ENCODE data around the gene ARFGEF2. TPM values are rescaled to one million over a fixed set of nuclear protein-coding genes. Genes with fewer than 3 reads are reported as not detected.
"Not testable (repeated sequence)": the region's sequence is repeated elsewhere in the genome, so short reads cannot be mapped to it uniquely, and the experiment has no call there.

ARFGEF2 gene
- total RNA-seq, 1 donor from 2014 or later, result 26.5 TPM

DNA sequence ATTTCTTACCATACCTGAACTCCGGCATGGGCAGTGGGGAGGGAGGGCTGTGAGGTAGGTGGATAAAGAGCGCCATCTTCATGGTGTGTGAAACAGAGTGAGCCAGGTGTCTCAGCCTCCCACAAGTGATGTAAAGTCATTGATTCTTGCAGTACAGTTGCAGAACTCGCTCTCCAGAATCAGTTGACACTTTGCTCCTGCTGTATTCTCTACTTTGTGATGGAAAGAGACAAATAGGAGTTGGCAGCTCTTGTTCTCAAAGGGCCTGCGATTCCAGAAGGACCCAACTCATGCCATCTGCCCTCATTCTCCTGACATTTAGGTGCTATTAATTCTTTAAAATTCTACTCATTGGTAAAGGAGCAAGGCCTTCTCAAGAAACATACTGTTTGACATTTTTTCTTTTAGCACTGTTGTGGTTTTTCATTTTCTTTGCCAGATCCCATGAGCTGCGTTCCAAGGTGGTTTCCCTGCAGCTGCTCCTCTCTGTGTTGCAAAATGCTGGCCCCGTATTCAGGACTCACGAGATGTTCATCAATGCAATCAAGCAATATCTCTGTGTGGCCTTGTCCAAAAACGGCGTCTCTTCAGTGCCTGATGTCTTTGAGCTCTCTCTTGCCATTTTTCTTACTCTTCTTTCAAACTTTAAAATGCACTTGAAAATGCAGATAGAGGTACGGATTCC is 49.3 kb downstream of the ARFGEF2 start:
- intact Hi-C loops (cut with DNase I), result no loop called here
- ATAC-seq, result no peak
- no peak for DNase-seq (ENCODE audit: low spot score)

DNA sequence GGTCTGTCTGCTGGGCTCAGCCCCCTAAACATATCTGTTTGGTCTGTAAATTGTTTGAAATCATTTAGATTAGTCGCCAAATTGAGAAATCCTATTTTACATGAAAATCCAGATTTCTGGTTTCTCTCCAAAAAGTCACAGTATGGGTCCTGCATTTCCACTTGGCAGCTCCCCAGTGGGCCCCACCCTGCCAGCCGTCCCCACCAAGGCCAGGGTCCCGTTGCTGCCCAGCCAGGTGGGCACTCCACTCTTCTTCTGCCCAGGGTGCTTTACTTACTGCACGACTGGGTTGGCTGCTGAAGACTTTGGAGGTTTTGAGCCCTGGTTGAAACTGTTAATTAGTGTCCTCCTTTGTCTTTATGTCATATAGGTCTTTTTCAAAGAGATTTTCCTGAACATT is 50.4 kb downstream of the ARFGEF2 start:
- ATAC-seq (no peak), DNase-seq (ENCODE audit: low spot score) (no peak)
- intact Hi-C loops (cut with DNase I), result no loop called here

DNA sequence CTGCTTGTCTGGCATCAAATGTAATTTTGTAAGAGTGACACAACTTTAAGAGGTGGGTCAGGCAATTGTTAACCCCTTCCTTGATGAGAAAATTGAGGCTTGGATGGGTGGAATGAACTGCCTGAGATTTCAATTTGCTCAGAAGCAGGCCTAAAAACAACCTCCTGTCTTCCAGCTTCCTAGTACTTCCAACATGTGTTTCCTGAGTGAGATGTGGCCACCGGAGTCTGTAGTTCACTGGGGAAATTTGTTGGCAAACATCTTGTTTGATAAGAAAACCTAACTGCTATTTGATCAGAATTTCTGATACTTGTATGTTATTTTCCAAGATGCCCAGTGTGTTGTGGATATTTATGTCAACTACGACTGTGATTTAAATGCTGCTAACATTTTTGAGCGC is 51.3 kb downstream of the ARFGEF2 start:
- intact Hi-C loops (cut with DNase I), result no loop called here
- ATAC-seq (no peak), DNase-seq (ENCODE audit: low spot score) (no peak)

DNA sequence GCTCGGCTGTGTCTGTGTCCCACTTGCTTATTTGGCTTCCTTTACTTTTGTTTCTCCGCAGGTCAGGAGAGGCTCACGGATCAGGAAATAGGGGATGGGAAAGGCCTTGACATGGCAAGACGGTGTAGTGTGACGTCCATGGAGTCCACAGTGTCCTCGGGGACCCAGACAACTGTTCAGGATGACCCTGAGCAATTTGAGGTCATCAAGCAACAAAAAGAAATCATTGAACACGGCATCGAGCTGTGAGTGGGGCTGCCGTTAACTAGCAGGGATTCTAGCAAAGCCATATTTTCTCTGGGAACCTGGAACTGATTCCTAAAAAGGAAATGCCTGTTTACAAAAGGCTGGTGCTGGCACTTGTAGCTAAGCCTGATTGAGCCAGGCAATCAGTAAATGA is 54.4 kb downstream of the ARFGEF2 start:
- no peak for DNase-seq (ENCODE audit: low spot score)
- peak; percentile 55 for ATAC-seq
- intact Hi-C loops (cut with DNase I), result no loop called here

DNA sequence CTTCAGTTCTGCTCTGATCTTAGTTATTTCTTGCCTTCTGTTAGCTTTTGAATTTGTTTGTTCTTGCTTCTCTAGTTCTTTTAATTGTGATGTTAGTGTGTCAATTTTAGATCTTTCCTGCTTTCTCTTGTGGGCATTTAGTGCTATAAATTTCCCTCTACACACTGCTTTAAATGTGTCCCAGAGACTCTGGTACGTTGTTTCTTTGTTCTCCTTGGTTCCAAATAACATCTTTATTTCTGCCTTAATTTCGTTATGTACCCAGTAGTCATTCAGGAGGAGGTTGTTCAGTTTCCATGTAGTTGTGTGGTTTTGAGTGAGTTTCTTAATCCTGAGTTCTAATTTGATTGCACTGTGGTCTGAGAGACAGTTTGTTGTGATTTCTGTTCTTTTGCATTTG is 58.5 kb downstream of the ARFGEF2 start:
- ATAC-seq; intact Hi-C loops (cut with DNase I): not testable (repeated sequence)

DNA sequence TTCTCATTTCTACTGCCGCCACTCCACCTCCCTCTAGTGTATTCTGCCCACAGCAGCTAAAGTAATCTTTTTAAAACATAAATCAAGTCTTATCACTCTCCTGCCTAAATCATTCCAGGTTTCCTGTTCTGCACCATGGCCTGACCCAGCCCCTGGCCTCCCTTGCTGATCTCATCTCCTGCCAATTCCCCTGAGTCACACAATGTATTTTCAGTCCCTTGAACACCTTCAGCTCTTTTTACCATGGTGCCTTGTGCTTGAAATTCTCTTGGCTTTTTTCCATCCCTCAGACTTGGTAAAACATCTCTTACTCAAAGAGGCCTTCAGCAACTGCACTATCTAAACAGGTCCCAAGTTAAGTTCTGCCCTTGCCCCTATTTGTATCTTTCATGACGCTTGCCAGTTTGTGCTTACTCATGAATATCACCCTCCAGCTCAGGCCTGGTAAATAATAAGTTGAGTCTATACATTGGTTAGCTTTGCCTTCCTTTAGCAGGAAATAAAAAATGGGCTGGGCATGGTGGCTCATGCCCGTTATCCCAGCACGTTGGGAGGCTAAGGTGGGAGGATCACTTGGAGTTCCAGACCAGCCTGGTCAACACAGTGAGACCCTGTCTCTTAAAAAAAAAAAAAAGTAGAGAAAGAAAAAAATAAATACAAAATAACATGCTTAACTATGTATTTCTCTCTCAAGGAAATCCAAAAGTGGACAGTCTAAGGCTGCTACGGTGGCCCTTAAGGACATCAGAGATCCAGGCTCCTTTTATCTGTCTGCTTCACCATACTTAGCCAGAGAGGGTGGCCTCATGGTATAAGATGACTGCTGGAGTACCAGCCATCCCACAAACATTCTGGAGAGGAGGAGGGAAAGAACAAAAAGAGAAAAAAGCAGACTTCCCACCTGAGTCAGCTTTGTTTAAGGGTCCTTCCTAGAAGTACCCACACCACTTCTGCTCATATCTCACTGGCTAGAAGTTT is 62.2 kb downstream of the ARFGEF2 start:
- intact Hi-C loops (cut with DNase I), result no loop called here
- ATAC-seq (no peak), DNase-seq (ENCODE audit: low spot score) (no peak)

More for the DNA sequence above, 58.5 kb downstream of the ARFGEF2 start:
- not testable (repeated sequence) for DNase-seq (ENCODE audit: low spot score)

DNA sequence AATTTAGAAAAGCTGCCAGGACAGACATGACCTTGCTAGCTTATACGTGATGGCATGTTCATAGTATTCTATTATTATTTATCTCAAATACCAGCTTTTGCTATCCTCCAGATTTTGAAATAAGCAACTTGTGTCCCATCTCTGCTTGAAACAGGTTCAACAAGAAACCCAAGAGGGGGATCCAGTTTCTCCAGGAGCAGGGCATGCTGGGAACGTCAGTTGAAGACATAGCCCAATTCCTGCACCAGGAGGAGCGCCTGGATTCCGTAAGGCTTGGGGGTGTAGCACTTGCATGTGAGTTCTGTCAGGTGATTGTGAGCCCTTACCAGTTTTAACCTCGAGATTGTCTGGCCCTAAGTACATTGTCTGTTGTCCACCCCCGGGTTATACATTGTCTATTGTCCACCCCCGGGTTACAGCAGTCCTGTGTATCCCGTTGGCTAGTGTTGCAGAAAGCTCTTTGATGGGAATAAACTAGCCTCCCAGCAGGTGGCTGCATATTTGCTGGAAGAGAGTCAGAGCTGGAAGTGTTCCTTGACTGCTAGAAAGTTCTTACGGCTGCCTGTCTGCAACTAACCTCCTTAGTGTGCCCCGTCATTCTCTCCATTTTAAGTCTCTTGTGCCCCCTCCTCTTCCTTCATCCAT is 63.2 kb downstream of the ARFGEF2 start:
- no peak for DNase-seq (ENCODE audit: low spot score)
- no peak for ATAC-seq
- intact Hi-C loops (cut with DNase I), result no loop called here

DNA sequence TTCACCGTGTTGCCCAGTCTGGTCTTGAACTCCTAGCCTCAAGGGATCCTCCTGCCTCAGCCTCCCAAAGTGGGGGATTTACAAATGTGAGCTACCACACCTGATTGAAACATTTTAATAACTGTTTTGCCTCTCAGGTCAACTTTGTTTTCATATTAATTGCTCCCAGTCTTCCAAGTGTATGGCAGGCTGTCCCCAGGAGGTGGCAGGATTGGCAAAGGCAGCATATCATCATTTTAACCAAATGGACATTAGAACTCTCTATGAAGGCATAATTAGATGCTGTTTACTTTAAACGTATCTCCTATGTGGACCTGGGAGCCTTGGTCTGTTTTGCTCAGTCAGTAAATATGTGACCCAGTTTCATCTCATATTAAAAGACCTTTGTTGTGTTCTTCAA is 65.4 kb downstream of the ARFGEF2 start:
- ATAC-seq (no peak), DNase-seq (ENCODE audit: low spot score) (no peak)
- intact Hi-C loops (cut with DNase I), result no loop called here

DNA sequence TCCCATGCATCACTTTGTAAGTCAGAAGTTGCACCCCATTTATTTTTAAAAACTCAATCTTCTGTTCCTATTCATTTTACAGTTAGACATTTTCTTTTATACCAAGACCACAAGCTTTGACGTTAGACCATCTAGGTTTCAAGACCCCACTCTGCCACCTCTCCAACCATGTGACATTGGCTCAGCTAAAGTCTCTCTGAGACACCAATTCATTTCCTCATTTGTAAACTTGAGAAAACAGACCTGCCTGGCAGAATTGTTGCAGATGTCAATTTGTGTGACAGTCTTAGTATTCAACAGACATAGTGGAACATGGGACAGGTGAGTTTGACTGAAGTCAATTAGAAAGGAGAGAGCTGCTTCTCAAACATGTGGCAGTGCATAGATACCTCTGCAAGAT is 69.0 kb downstream of the ARFGEF2 start:
- no peak for ATAC-seq
- no peak for DNase-seq (ENCODE audit: low spot score)
- intact Hi-C loops (cut with DNase I), result no loop called here

DNA sequence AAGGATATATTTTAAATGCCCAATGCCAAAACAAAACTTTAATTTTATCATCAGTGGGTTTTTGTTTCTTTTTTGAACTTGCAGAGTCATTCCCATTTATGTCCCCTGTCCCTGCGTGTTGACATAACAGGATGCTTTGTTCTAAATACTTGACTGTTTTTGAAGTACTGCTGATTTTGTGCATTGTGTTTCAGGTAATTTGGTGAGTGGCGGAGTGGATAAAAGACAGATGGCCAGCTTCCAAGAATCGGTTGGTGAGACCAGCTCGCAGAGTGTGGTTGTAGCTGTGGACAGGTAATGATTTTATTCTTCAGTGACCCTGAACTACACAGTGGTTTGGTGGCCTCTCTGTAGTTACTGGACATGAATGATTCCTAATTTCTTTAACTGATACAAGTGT is 74.1 kb downstream of the ARFGEF2 start:
- ATAC-seq, result no peak
- intact Hi-C loops (cut with DNase I), result no loop called here
- no peak for DNase-seq (ENCODE audit: low spot score)

DNA sequence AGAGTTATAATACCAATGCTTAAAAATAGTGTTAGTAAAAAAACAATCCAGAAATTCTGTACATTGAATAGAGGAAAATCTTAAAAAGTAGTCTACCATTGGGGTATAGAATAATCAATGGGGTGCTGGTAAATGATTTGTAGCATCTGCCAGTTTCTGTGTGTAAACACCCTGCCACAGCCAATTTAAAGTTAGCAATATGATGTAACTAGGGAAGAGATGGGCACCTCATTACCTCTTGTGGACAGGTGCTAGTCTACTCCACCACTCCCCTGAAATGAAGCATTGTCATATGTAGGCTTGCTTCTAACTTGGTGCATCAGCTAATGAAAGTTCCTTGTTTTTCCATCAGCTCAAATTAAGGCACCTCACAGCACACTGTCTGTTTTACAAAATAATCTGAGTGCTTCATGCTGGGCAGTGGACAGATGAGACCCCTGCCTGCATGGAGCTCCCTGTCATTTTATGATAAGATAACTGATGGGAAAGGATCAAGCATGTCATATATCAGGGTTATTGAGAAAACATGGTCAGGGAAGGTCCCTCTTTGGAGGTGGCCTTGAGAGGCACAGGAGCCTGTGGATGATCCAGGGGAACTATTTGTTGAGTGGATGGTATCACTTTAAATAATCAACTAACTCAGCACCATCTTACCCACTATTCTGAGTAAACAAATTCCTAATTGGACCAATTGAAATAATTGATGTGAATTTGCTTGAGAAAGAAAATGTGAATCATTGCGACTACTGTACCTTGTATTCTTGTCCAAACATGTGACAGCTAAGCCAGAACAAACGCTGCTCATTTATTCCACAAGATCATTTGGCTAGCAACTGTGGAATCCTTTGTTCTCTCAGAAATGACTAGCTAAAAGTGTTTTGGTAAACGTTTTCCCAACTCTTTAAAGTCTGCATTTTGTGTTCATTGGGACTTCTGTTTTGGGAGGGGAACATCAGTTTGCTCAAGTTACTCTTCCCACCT is 78.7 kb downstream of the ARFGEF2 start:
- DNase-seq (ENCODE audit: low spot score), result no peak
- no peak for ATAC-seq
- intact Hi-C loops (cut with DNase I), result no loop called here

DNA sequence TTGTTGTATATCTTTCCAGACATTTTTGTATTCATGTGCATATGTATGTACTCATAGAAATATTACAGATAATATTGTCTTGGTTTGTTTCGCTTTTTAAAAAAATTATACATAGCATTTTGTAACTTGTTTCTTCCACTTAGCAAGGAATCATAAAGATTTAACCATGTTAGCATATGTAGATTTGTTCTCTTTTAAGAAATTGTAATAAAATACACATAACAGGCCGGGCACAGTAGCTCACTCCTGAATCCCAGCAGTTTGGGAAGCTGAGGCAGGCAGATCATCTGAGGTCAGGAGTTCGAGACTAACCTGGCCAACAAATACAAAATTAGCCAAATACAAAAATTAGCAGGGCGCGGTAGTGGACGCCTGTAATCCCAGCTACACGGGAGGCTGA is 80.2 kb downstream of the ARFGEF2 start:
- no peak for ATAC-seq
- intact Hi-C loops (cut with DNase I), result no loop called here
- no peak for DNase-seq (ENCODE audit: low spot score)

DNA sequence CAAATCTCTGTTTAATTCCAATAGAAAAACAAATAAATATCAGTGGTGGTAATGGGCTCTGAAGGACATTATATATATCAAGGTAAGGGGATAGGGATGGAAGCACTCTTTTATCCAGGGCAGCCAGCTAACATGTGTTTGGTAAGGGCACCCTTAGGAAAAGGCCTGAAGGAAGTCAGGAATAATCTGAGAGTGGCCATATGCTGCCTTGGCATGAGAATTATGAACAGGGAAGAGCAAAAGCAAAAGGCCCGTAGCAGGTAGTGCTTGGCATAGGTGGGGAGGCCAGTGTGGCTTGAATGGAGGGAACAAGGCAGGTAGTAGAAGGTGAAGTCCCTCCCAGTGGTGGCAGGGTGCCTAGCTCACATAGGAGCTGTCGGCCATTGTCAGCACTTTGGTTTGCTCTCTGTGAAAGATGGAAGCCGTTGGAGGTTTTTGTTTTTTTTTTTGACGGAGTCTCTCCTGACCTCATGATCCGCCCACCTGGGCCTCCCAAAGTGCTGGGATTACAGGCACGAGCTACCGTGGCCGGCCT is 85.0 kb downstream of the ARFGEF2 start:
- DNase-seq (ENCODE audit: low spot score) (no peak), ATAC-seq (no peak)
- intact Hi-C loops (cut with DNase I), result no loop called here

DNA sequence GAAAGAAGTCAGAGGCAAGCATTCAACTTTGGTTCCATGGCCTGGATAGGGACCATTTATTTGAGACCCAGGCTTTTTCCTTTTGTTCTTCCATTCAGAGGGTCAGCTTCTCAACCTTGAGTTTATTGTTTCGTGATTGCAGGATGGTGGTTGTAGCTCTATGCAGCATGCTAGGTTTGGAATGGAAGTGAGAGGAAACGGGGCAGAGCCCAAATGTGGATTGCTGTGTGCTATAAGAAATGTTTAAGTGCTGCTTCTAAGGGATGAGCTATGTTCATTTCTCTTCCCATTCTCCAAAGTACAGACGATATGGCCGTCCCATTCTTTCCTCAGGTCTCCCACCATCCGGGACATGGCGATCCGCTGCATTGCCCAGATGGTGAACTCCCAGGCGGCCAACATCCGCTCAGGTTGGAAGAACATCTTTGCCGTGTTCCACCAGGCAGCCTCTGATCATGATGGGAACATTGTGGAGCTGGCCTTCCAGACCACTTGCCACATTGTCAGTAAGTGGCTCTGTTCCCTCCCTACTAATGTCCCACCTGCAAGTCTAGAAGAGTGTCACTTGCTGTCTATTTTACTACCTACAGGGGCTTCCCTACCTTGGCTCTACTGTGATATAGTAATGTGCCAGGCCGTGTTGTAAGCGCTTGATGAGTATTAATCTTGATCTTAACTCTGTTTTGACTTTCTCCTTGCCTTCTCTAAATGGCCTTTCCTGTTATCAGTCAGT is 88.6 kb downstream of the ARFGEF2 start:
- intact Hi-C loops (cut with DNase I), result no loop called here
- DNase-seq (ENCODE audit: low spot score) (no peak), ATAC-seq (no peak)

DNA sequence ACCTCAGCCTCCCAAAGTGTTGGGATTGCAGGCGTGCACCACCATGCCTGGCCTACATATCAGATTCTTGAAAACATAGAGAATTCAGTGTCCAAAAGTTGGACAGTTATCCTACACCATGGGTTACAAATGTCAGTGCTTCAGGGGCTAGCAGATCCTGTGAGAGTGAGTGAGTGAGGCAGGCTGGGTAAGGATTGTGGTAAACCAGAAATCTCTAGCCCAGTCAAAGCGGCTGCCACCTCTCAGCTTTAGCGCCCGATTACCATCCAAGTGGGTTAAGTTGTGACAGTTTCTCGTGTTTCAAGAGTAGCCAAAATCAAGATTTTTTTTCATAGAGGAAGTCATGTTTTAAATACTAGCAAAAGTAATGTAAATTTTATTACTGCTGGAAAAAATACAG is 102.7 kb downstream of the ARFGEF2 start:
- DNase-seq (ENCODE audit: low spot score) (no peak), ATAC-seq (no peak)
- intact Hi-C loops (cut with DNase I), result no loop called here

DNA sequence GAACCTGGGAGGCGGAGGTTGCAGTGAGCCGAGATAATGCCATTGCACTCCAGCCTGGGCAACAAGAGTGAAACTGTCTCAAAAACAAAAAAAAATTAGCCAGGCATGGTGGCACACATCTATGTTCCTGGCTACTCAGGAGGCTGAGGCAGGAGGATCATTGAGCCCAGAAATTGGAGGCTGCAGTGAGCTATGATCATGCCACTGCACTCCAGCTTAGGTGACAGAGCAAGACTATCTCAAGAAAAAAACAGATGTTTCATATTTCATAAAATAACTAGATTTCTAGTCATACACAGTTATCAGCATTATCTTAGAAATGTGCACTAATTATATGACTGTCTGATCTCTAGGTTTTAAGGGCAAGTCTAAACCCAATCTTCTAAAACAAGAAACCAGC is 106.7 kb downstream of the ARFGEF2 start:
- ATAC-seq; DNase-seq (ENCODE audit: low spot score); intact Hi-C loops (cut with DNase I): not testable (repeated sequence)

DNA sequence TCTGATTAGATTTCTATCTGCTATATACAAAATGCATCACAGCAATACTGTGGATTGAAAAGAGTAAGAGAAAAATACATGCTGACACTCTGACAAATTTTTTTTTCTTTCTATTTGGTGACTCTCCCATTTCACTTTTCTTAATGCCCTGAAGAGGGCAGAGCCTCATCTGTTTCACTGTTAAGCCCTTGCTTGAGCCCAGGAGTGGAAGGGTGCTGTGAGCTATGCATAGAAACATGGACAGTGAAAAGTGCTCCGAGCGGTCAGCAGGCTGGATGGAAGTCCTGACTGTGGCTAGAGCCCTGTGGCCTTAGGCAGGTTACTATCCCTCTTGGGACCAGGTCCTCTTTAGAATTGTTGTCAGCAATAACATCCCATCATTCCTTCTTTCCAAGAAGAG is 107.2 kb downstream of the ARFGEF2 start:
- ATAC-seq, result no peak
- intact Hi-C loops (cut with DNase I), result no loop called here
- DNase-seq (ENCODE audit: low spot score), result no peak

DNA sequence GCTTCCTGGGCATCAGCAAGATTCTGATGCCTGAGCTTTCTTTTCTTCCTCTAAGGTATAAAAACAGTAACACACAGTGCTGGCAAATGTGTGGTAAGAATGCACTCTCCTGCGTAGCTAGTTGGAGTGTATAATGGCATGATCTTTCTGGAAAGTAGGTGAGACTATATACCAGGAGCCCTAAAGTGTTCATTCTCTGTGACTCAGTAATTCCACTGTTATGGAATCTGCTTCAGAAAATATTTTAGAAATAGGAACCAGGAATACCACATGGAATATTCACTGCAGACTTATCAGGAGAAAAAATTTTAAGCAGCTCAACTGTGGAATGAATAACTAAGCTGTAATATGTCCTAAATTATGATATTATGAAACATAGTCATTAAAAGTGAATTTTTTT is 107.7 kb downstream of the ARFGEF2 start:
- no peak for ATAC-seq
- DNase-seq (ENCODE audit: low spot score), result no peak
- intact Hi-C loops (cut with DNase I), result no loop called here

Measured in sciatic nerve (tissue), 2 donors.